Left lobe of liver (tissue), 2 donors: ENCODE measurements around the gene TBC1D8. TPM values are rescaled to one million over a fixed set of nuclear protein-coding genes. Genes with fewer than 3 reads are reported as not detected.
"Not testable (repeated sequence)": the region's sequence is repeated elsewhere in the genome, so short reads cannot be mapped to it uniquely, and the experiment has no call there.

ENCODE experiments used
- ATAC-seq: fragments of 200-7000 bp; cut with Tn5 transposase; one replicate; pipeline ENCODE4 v1.9.1; 2020; ENCODE audit warnings: mild to moderate bottlenecking, moderate library complexity
- DNase-seq: peaks from one replicate; pipeline ENCODE4 v3.0.0-alpha.2; 2020; ENCODE audit warnings: low spot score
- total RNA-seq: library from RNA; stranded (reverse); gene quantifications from one replicate; pipeline ENCODE4 v1.2.1, GENCODE V29; 2021
- donor health status: DM: no; HTN: no; CAD: no; lungs with moderate emphysema.
- donor health status: DM: no; HTN: yes; CAD: no.

The TBC1D8 gene
- total RNA-seq, 1 donor from 2014 or later, result 23.7 TPM

DNA sequence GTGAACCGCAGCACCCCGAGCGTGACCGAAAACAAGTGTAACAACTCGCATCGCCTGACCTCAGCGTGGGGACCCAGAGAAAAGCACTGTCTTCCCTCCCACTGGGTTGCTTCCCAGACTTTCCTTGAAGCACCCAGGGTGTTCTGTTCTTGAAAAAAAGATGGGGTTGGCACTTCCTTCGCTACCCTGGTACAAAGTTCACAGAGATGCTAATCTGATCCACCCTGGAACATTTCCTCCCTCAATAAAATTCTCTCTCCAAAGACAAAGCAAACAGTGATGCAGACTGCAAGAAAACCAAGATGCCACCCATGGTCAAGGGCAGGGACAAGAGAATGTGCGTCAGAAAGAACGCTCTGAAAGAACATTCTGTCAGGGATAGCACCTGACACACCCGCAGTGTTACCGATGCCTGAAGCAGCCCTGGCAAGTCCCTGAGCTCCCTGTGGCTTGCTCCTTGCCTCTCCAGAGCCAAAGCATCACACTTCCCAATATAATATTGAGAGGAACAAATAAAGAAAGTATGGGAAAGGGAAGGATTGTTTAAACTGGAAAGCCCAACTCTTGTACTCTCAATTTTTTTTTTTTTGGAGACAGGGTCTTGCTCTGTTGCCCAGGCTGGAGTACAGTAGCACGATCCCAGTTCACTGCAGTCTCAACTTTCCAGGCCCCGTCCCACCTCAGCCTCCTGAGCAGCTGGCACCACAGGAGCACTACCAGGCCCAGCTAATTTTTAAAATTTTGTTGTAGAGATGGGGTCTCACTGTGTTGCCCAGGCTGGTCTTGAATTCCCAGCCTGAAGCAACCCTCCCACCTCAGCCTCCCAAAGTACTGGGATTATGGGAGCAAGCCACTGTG lies 70.7 kb downstream of the TBC1D8 start:
- ATAC-seq, result no peak
- DNase-seq, result no peak

DNA sequence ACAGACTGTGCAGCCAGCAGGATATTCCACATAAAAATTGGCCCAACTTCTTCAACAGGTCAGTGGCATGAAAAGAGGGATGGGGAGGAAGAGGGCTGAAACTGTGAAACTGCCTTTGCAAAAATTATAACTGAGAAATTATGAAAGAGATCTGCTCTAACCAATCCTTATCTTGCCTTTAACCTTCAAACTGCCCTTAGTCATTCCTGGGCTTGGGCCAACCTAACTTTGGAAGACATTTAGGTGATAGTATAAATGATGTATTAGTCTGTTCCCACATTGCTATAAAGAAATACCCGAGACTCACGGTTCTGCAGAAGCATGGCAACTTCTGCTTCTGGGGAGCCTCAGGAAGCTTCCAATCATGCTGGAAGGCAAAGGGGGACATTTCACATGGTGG lies 74.6 kb downstream of the TBC1D8 start:
- peak; percentile 47 for ATAC-seq

DNA sequence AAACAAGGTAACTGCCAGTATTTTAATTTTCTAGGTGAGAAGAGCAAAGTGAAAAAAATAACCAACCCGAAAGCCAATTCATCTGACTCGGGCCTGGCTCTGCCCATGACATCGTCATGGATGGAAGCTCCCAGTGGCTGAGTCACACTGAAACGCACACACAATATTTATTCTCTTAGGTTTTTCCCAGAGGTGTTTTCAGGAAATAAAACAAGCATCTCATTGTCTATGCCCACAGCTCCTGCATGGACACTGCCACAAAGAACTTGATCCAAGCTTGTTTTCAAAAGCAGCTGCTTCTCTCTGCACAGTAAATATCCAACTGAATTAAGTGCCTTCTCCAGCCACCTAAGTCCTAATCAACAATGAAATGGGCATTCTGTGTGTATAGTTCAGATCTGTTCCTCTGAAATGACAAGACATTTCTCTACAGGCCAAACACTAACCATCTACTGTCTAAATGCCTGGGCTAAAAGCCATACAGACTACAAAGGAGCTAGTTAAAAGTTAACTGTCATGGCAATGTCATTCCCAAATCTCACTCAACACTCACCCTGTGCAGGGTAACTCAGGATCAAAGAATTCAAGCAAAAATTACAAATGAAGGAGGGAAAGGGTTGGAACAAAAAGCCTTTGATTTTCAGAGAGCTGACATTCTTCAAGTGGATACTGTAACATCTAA lies 86.2 kb downstream of the TBC1D8 start:
- ATAC-seq (peak; percentile 94), DNase-seq (no peak)

More for the DNA sequence above, 74.6 kb downstream of the TBC1D8 start:
- no peak for DNase-seq

DNA sequence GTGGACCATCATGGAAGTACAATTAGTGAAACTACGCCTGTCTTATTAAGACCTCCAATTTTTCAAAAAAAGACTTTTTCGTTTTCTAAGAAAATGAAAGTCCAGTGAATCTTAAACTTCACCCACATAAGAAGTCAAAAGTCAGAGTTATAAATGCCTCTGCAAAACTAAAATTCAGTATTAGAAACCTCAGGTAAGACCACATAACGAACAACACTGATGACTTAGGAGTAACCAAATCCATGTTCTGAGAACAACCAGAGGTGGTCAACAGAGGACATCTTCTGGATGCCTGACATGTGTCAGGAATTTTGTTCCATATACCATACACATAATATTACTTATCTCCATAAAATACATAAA lies 86.7 kb downstream of the TBC1D8 start:
- no peak for DNase-seq
- ATAC-seq, result no peak

DNA sequence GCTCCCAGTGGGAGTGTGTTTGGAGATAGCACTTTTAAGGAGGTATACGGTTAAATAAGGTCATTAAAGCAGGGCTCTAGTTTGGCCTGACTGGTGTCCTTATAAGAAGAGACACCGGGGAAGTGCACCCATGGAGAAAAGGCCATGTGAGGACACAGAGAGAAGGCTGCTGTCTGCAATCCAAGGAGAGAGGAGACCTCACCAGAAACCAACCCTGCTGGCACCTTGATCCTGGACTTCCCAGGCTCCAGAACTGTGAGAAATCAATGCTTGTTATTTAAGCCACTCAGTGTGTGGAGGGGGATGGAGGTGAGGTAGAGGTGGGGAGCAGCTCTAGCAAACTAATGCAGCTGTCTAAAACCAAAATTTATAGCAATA lies 87.1 kb downstream of the TBC1D8 start:
- DNase-seq, result no peak
- ATAC-seq, result no peak

DNA sequence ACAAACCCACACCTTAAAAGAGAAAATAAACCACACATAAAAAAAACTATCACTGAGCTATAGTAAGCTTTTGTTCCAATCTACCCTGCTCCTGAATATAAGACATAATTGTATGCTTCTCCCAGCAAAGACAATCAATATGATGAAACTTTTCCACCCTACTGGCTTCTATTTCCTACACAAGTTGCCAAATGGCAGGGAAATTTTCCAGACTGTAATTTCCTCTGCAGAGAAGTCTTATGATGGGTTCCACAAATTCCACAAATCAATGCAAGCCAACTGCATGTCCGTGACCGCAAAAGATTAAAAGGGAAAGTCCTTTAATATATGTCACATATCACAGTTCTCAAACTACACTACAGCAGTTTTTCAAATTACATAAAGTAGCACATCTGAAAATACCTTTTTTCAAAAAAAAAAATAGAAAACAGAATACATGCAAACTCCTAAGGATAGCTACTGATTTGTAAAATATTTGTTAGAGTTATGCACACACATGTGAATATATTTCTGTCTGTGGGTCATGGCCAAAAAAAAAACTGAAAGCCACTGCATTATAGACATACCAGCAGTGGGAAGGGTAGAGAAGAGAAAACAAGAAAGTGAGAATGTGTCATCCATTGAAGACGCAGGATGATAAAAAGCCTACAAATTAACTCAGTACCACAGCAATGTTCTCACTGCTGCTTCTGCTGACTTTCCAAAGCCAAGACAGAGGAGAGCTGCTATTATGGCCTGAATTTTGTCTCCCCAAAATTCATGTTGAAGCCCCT lies 87.6 kb downstream of the TBC1D8 start:
- DNase-seq (no peak), ATAC-seq (peak; percentile 19)

DNA sequence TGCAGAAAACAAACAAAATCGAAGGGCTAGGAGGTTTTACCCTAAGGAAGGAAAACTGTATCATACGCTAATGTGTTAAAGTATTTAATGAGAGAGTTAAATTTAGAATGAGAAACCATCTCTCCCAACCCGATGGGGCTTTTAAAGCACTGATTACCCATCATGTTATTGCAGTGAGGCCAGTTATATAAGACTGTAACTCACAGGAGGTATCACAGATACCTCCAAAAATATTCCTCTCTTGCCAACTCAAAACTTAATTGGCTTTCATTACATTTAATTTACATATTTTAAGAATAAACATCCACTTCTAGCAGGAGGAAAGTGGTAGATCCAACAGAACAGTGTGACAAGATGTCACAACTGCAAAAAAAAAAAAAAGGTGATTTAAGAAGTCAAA lies 92.8 kb downstream of the TBC1D8 start:
- ATAC-seq (no peak), DNase-seq (no peak)

DNA sequence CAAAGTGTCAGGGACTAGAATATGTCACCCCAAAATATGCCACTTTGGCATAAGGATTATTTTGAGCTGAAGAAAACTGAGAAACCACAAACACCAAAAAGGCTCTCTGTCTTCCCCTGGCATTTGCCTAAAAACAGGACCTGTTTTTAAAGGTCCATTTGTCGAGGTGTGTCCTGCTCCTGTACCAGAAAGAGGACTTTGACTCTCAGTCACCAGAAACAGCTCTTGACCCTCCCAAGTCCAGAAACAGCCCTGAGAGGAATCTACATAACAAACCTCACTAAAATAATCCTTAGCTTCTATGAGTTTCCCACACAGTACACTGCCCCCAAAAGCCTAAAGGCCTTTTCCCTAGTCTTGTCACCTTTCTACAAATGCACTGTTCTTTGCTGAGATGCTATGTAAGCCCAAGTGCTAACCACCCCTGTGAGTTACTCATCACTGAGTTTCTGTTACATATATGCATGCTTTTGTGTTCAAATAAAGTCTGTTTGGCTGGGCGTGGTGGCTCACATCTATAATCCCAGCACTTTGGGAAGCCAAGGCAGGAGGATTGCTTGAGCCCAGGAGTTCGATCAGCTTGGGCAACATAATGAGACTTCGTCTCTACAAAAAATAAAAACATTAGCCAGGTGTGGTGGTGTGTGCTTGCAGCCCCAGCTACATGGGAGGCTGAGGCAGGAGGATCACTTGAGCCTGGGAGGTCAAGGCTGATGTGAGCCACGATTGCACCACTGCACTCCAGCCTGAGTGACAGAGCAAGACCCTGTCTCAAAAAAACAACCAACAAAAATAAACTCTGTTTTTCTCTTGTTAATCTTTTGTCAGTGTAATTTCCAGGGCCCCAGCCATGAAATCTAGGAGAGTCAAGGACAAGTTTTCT lies 93.9 kb downstream of the TBC1D8 start:
- ATAC-seq (peak; percentile 75), DNase-seq (no peak)

DNA sequence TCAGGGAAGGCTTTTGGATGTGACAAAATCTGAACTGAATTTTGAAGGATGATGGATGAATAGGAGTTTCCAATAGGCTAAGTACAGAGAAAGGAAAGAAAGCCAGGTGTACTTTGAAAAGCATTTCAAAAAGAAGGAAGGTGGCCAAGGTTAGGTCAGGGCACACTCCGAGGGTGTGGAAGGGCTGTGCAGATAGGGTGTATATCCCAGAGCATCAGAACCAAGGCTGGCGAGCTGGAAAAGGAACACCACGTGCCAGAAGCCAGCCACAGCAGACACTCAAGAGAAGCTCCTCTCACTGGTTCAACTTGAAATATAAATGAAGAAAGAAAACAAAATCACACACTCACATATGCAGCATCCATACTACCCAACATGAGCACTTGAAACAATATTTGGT lies 98.1 kb downstream of the TBC1D8 start:
- no peak for DNase-seq
- ATAC-seq, result no peak

DNA sequence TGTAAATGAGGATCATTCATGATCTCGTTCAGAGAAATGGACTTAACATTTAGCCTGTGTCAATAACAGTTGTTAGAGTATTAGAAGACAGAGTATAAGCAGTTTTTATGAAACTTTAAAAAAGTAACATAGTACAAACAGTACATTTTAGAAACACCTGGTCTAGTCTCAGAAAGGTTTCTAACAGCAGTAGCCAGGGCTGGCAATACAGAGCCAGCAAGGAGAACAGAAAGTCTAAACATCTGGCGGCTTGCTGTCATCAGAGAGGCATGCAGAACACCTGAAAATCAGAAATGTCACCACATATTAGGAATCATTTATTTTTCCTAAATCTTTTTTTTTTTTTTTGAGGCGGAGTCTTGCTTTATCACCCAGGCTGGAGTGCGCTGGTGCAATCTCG lies 99.0 kb downstream of the TBC1D8 start:
- ATAC-seq (no peak), DNase-seq (no peak)

DNA sequence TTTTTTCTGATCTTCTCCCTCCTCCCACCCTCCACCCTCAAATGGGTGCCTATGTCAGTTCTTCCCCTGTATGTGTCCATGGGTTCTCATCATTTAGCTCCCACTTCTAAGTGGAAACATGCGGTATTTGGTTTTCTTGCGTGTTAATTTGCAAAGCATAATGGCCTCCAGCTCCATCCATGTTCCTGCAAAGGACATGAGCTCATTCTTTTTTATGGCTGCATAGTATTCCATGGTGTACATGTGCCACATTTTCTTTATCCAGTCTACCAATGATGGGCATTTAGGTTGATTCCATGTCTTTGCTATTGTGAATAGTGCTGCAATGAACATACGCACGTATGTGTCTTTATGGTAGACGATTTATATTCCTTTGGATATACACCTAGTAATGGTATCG lies 100.3 kb downstream of the TBC1D8 start:
- ATAC-seq, DNase-seq: not testable (repeated sequence)

DNA sequence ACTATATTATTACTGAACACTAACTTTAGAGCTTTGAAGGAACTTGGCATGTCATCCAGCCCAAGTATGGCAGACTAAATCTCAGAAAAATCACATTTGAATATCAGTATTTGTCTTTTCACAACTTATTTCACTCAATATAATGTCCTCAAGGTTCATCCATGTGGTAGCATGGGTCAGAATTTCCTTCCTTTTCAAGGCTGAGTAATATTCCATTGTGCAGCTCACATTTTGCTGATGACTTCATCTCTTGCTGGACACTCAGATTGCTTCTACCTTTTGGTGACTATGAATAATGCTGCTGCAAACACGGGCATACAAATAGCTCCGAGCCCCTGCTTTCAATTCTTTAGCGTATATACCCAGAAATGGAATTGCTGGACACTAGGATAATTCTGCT lies 102.4 kb downstream of the TBC1D8 start:
- no peak for DNase-seq

DNA sequence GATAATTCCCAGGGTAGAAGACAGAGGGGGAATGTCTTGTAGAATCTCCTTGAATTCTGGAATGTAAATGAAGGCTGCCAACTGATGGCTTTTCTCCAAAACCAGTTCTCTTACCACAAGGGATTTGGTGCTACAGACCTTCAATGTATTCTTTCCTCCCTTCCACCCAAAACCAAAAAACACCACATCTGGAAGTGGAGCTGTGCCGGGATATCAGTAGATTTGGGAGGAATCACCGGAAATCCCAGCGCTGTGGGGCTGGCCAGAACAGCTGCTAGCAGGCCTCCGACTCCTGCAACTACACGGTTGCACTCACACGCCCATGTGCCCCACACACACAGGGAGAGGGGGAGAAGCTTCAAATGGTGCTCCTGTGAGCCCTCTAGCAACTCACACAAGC lies 103.4 kb downstream of the TBC1D8 start:
- DNase-seq (no peak), ATAC-seq (peak; percentile 36)

More for the DNA sequence above, 102.4 kb downstream of the TBC1D8 start:
- no peak for ATAC-seq

DNA sequence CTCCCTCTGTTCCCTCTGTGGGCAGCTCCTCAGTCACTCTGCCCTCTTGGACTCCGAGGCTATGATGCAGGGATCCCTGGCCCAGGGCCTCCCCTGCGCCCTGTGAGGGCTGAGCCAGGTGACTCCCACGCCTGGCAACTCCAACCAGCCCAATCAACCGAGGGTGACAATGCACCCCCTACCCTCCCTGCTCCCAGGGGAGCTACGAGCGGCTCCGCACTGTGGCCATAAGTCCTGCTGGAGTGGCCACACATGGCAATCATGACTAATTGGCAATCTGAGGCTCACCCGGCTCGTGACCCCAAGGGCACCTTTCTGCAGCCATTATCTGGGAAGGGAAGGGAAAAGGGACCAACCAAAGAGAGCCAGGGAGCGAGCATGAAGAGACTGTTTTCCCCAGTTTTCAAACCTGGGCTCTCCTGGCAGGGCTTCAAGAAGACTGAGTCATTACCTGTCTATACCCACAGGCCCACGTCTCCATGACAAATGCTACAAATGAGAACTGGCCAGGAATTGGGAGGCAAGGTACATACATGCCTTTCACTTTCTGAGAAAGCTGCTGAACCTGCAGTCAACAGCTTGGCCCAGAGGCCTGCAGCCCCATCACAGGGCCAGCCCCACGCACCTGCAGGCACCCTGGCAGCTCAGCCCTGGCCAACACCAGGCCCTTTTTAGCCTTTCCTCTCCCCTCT lies 104.0 kb downstream of the TBC1D8 start:
- DNase-seq (no peak), ATAC-seq (no peak)

DNA sequence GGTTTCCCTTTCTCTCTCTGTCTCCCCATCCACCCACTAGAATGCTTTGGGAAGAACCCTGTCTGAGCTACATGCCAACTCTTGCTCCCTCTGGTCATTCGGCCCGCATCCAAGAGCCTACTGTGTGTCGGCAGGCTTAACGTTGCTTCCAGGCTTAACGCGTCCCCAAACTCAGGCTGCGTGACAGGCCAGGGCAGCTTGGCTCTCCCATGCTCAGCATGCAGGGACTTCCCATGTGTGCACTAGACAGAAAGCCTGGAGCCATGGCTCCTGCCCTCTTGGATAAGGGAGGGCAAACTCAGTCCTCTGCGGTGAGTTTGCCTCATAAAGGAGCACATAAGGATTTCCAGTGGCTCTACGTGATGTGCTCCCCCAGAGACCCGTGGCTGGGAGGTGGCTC lies 105.9 kb downstream of the TBC1D8 start:
- ATAC-seq (no peak), DNase-seq (no peak)

DNA sequence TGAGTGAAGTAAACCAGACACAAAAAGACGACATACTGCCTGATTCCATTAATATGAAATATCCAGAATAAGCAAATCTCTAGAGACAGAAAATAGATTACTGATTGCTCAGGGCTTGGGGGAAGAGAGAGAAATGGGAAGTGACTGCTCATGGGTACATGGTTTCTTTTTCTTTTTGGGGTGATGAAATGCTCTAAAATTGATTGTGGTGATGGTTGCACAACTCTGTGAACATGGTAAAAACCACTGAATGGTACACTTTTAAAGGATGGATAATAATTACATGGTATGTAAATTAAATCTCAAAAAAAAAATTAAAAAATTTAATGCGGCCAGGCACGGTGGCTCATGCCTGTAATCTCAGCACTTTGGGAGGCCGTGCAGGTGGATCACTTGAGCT lies 109.8 kb downstream of the TBC1D8 start:
- DNase-seq (no peak), ATAC-seq (no peak)

DNA sequence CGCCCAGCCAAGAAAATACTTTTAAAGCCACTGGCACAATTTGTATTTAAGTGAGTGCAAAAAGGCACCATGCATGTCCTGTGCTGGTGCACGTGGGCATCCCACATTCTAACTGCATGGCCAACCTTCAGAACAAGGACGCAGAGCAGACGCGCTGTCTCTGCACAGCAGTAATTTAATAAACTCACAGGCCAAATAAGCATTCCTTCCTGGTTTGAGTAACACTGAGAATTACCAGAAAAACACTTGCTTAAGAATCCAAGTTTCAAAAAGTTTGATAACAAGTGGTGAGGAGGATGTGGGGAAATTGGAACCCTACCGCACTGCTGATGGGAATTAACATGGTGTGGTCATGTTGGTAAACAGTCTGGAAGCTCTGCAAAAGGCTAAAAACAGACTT lies 110.4 kb downstream of the TBC1D8 start:
- DNase-seq, result no peak
- ATAC-seq, result no peak

DNA sequence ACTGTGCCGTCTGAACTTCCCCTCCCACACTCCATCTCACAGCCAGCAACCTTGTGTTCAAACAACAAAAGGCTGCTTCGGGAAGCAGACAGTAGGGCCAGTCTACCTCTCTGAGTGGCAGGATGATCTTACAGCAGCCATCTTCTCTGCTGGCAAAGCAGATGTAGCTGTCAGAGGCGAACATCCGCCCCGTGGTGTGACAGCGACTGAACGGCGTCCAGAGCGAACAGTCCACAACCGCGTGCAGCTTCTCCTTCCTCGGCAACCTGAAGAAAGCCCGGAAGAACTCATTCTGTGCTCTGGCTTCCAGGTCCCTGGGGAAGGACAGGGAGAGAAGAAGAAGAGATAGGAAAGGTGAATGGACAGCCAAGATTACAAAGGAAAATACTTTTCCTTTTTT lies 111.1 kb downstream of the TBC1D8 start:
- no peak for ATAC-seq
- DNase-seq, result no peak

DNA sequence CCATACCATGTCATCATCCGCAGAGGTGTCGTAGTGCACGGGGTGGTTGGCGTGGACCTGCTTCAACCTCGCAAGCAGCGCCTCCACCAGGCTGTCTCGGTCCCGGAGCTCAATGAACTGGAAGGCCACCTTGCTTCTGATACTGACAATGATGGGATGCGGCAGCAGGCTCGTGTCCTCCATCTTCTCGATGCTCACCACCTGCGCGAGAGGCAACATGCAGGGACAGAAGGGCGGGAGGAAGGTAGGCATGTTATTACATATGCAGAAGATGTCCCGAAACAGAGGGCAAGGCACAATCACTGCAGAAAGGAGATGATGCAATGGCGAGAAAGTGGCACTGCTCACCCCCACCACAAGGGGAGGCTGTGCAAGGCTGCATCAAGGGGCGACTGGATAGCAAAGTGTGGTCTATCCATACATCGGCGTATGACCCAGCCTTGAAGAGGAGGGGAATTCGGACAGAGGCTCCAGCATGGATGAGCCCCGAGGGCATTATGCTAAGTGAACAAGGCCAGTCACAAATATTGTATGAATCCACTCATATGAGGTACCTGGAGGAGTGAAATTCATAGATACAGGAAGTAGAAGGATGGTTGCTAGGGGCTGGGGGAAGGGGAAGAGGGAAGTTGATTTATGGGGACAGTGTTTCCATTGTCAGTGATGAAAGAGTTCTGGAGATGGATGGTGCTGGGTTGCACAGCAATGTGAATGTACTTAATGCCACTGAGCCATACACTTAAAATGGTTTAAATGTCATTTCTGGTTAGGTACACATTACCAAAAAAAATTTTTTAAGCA lies 112.5 kb downstream of the TBC1D8 start:
- peak; percentile 68 for ATAC-seq
- no peak for DNase-seq
